ENCODE measurements around the gene C5orf47. TPM values are rescaled to one million over a fixed set of nuclear protein-coding genes. Genes with fewer than 3 reads are reported as not detected.

The C5orf47 gene
- total and polyA plus RNA-seq, 2 donors (not counting 1 experiment from before 2014, with no cell fraction given), result not detected

DNA sequence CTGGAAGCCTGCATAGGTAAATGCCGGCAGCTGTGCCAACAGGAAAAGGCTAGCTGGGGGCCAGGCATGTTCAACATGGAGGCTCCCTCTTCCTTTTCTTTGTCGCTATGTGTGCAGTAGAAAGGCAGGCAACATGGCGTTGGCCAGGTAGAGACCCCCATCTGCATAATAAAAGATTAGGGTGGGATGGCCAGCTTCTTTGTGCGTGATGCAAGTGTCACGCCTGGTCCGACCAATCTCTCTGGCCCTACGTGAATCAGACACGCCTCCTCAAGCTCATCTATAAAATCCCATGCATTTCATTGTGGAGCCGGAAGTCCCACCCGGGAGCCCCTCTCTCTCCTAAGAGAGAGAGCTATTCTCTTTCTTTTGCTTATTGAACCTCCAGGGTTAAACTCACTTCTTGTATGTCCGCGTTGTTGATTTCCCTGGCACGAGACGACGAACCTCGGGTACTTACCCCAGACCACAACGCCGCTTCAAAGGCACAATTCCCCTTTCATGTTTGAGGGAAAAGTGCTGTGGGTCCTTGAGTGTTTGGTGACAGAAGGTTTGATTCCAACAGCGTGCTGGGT, 25.0 kb upstream of the C5orf47 start:
- Histone ChIP-seq H3K4me1 (ENCODE audit: control insufficient read depth in 2 of 2, insufficient read depth in 2 of 2, low read length in 2 of 2) (no peaks in the 10 kb centered on the region), H3K27me3 (replicated peaks in 1 of 4; ENCODE audit: control extremely low read depth in 1 of 4, control insufficient read depth in 3 of 4, insufficient read depth in 4 of 4, low read length in 3 of 4) (no peaks in the 10 kb centered on the region), H4K20me1 (ENCODE audit: control insufficient read depth, insufficient read depth, low read length, poor library complexity, severe bottlenecking) (no peaks in the 10 kb centered on the region), H3K9ac (ENCODE audit: low read length) (no peak overlapping the region), H3K4me2 (replicated peaks; ENCODE audit: low read depth, low read length, poor library complexity, severe bottlenecking) (no peak overlapping the region), H3K27ac (ENCODE audit: low read length in 2 of 2) (no peak overlapping the region), H3K4me3 (ENCODE audit: control extremely low read depth in 1 of 5, extremely low read depth in 1 of 5, insufficient read depth in 1 of 5, low read depth in 2 of 5, low read length in 4 of 5) (no peak overlapping the region), H3K36me3 (replicated peaks in 1 of 2; ENCODE audit: control extremely low read depth in 1 of 2, control insufficient read depth in 1 of 2, extremely low read depth in 1 of 2, insufficient read depth in 2 of 2, low read length in 1 of 2) (peaks cover 0 to 4% of the 10 kb centered on the region in 2 experiments), H3K9me3 (ENCODE audit: control extremely low read depth in 1 of 3, control insufficient read depth in 2 of 3, insufficient read depth in 1 of 3, low read length in 2 of 3) (no peaks in the 10 kb centered on the region), H2AFZ (ENCODE audit: insufficient read depth, low read depth, low read length, poor library complexity, severe bottlenecking) (no peak overlapping the region), H3K79me2 (ENCODE audit: control insufficient read depth, insufficient read depth, low read length) (no peaks in the 10 kb centered on the region)
- ChIA-PET CTCF (interaction anchor here (0.6 to 2.3 kb wide), 5 partner anchors 11 to 177 kb away, joined by 3 to 9 read pairs (median 6); no protein-coding TSS in a partner anchor), POLR2A (no interaction called here)
- peaks cover 4% of the 10 kb centered on the region for H3K27me3 Mint-ChIP-seq
- H3K4me3 Mint-ChIP-seq, result no peak overlapping the region
- H3K9me3 Mint-ChIP-seq (ENCODE audit: insufficient read depth), result no peaks in the 10 kb centered on the region
- 85% methylated on average over 7 of the region's 19 CpGs for WGBS (ENCODE audit: insufficient coverage)
- no peaks in the 10 kb centered on the region for H3K4me1 Mint-ChIP-seq
- H3K27ac Mint-ChIP-seq, result no peak overlapping the region
- TF ChIP-seq EZH2 (IDR thresholded peaks at IDR 0.05; ENCODE audit: borderline replicate concordance, insufficient read depth, low read depth, low read length, poor library complexity, severe bottlenecking), result no peak
- TF ChIP-seq, protein P1, sequence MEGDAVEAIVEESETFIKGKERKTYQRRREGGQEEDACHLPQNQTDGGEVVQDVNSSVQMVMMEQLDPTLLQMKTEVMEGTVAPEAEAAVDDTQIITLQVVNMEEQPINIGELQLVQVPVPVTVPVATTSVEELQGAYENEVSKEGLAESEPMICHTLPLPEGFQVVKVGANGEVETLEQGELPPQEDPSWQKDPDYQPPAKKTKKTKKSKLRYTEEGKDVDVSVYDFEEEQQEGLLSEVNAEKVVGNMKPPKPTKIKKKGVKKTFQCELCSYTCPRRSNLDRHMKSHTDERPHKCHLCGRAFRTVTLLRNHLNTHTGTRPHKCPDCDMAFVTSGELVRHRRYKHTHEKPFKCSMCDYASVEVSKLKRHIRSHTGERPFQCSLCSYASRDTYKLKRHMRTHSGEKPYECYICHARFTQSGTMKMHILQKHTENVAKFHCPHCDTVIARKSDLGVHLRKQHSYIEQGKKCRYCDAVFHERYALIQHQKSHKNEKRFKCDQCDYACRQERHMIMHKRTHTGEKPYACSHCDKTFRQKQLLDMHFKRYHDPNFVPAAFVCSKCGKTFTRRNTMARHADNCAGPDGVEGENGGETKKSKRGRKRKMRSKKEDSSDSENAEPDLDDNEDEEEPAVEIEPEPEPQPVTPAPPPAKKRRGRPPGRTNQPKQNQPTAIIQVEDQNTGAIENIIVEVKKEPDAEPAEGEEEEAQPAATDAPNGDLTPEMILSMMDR (IDR thresholded peaks at IDR 0.05), result no peak
- no peak for DNase-seq
- no peak for ATAC-seq (ENCODE audit: low read depth)
- intact Hi-C loops (cut with micrococcal nuclease), result no loop called here

DNA sequence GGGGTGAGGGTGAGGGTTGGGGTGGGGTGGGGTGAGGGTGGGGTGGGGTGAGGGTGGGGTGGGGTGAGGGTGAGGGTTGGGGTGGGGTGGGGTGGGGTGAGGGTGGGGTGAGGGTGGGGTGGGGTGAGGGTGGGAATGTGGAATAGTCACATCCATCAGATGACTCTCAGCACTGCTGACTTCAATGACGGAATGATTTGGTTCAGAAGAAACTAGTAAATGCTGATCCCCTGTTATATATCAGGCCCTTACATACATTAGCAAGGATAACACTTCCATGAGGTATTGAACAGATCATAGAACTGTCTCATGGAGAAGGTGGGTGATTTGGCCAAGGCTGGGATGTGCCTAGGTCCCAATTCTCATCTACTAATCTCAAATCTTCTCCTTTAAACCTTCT, 24.5 kb upstream of the C5orf47 start:
- Histone ChIP-seq H3K36me3 (replicated peaks in 1 of 2; ENCODE audit: control extremely low read depth in 1 of 2, control insufficient read depth in 1 of 2, extremely low read depth in 1 of 2, insufficient read depth in 2 of 2, low read length in 1 of 2) (peaks cover 0 to 4% of the 10 kb centered on the region in 2 experiments), H2AFZ (ENCODE audit: insufficient read depth, low read depth, low read length, poor library complexity, severe bottlenecking) (no peak overlapping the region), H3K4me2 (replicated peaks; ENCODE audit: low read depth, low read length, poor library complexity, severe bottlenecking) (no peak overlapping the region), H3K9ac (ENCODE audit: low read length) (no peak overlapping the region), H3K27me3 (replicated peaks in 1 of 4; ENCODE audit: control extremely low read depth in 1 of 4, control insufficient read depth in 3 of 4, insufficient read depth in 4 of 4, low read length in 3 of 4) (no peaks in the 10 kb centered on the region), H3K27ac (ENCODE audit: low read length in 2 of 2) (no peak overlapping the region), H3K4me1 (ENCODE audit: control insufficient read depth in 2 of 2, insufficient read depth in 2 of 2, low read length in 2 of 2) (no peaks in the 10 kb centered on the region), H3K4me3 (ENCODE audit: control extremely low read depth in 1 of 5, extremely low read depth in 1 of 5, insufficient read depth in 1 of 5, low read depth in 2 of 5, low read length in 4 of 5) (no peak overlapping the region), H3K9me3 (ENCODE audit: control extremely low read depth in 1 of 3, control insufficient read depth in 2 of 3, insufficient read depth in 1 of 3, low read length in 2 of 3) (no peaks in the 10 kb centered on the region), H3K79me2 (ENCODE audit: control insufficient read depth, insufficient read depth, low read length) (no peaks in the 10 kb centered on the region), H4K20me1 (ENCODE audit: control insufficient read depth, insufficient read depth, low read length, poor library complexity, severe bottlenecking) (no peaks in the 10 kb centered on the region)
- ChIA-PET CTCF (interaction anchor here (1.0 to 2.3 kb wide), 4 partner anchors 10 to 177 kb away, joined by 3 to 9 read pairs (median 6); no protein-coding TSS in a partner anchor), POLR2A (no interaction called here)
- Mint-ChIP-seq H3K27me3 (peaks cover 8% of the 10 kb centered on the region), H3K4me3 (no peak overlapping the region), H3K9me3 (ENCODE audit: insufficient read depth) (no peaks in the 10 kb centered on the region), H3K27ac (no peak overlapping the region), H3K4me1 (no peaks in the 10 kb centered on the region)
- no peak for DNase-seq
- TF ChIP-seq, protein P1 (IDR thresholded peaks at IDR 0.05), result no peak
- no peak for TF ChIP-seq EZH2 (IDR thresholded peaks at IDR 0.05; ENCODE audit: borderline replicate concordance, insufficient read depth, low read depth, low read length, poor library complexity, severe bottlenecking)
- intact Hi-C loops (cut with micrococcal nuclease), result no loop called here
- no peak for ATAC-seq (ENCODE audit: low read depth)
- no CpG with 5 or more reads among the region's 1 CpG for WGBS (ENCODE audit: insufficient coverage)
